ENCODE results near the gene TFE3. TPM values are rescaled to one million over a fixed set of nuclear protein-coding genes. Genes with fewer than 3 reads are reported as not detected.
A peak's percentile ranks its signal among the peaks of the same experiment; 100 is the strongest.

The TFE3 gene
- total and polyA plus RNA-seq, 2 experiments from 2014 or later = 21.4 to 83.8 TPM

- TF ChIP-seq ZNF462 (CRISPR knock-in tag; IDR thresholded peaks at IDR 0.05) = no peak
- no peak for TF ChIP-seq EZH2 (IDR thresholded peaks at IDR 0.05; ENCODE audit: low read depth, unreplicated experiment)
- no peak for TF ChIP-seq REST (IDR thresholded peaks at IDR 0.05; ENCODE audit: unreplicated experiment)
- no peak for TF ChIP-seq EZH2phosphoT487 (IDR thresholded peaks at IDR 0.05; ENCODE audit: unreplicated experiment)
Observed at GRCh38 chrX:49043987-49044281, 777 bp upstream of the TFE3 start (continued).

- Histone ChIP-seq H2AFZ (no peak overlapping the region), H3K4me3 (peak overlapping the region; percentile 77), H3K4me1 (ENCODE audit: insufficient read depth) (peaks cover 4% of the 10 kb centered on the region), H3K27ac (ENCODE audit: low read depth) (peak overlapping the region; percentile 94), H3F3A (replicated peaks; ENCODE audit: low read depth) (no peaks in the 10 kb centered on the region), H3K9me2 (ENCODE audit: insufficient read depth) (no peaks in the 10 kb centered on the region), H3K79me2 (replicated peaks; ENCODE audit: insufficient read depth) (peaks cover 34% of the 10 kb centered on the region), H4K20me1 (replicated peaks; ENCODE audit: insufficient read depth) (no peaks in the 10 kb centered on the region), H3K36me3 (ENCODE audit: insufficient read depth) (peaks cover 11% of the 10 kb centered on the region; the same call in 1 of the 2 replicates), H3K4me2 (peak overlapping the region; percentile 74), H3K27me3 (ENCODE audit: insufficient read depth) (no peaks in the 10 kb centered on the region)
- Mint-ChIP-seq H3K9me3 (no peaks in the 10 kb centered on the region; the same call in 2 of the 3 replicates), H3K4me1 (peaks cover 27% of the 10 kb centered on the region), H3K4me3 (peak overlapping the region; percentile 96), H3K27ac (peak overlapping the region; percentile 97), H3K27me3 (ENCODE audit: insufficient read depth, low read depth, poor library complexity) (peaks cover 22% of the 10 kb centered on the region), H3K36me3 (ENCODE audit: low read depth) (peaks cover 25% of the 10 kb centered on the region)
- DNase-seq (ENCODE audit: low spot score) = no peak
- ATAC-seq = no peak
- TF ChIP-seq ZNF462 (CRISPR knock-in tag; IDR thresholded peaks at IDR 0.05) (no peak), ZNF114 (CRISPR knock-in tag; IDR thresholded peaks at IDR 0.05) (no peak)
Observed at GRCh38 chrX:49042581-49043219, 457 bp downstream of the TFE3 start.

Data from GM23338 (cell line).